GM18517 (cell line): ENCODE results near the gene KRTAP5-7.
"Not testable (repeated sequence)": the region's sequence is repeated elsewhere in the genome, so short reads cannot be mapped to it uniquely, and the experiment has no call there.

Experiments used
- ATAC-seq: cut with Tn5 transposase; IDR thresholded peaks from one replicate; pipeline ENCODE4 v1.9.1; 2021; ENCODE audit warnings: mild to moderate bottlenecking, moderate library complexity; ENCODE audit not compliant: unreplicated experiment

The KRTAP5-7 gene

GRCh38 chr11:71532036-71532610 lies 5.1 kb downstream of the KRTAP5-7 start:
- ATAC-seq = no peak

DNA sequence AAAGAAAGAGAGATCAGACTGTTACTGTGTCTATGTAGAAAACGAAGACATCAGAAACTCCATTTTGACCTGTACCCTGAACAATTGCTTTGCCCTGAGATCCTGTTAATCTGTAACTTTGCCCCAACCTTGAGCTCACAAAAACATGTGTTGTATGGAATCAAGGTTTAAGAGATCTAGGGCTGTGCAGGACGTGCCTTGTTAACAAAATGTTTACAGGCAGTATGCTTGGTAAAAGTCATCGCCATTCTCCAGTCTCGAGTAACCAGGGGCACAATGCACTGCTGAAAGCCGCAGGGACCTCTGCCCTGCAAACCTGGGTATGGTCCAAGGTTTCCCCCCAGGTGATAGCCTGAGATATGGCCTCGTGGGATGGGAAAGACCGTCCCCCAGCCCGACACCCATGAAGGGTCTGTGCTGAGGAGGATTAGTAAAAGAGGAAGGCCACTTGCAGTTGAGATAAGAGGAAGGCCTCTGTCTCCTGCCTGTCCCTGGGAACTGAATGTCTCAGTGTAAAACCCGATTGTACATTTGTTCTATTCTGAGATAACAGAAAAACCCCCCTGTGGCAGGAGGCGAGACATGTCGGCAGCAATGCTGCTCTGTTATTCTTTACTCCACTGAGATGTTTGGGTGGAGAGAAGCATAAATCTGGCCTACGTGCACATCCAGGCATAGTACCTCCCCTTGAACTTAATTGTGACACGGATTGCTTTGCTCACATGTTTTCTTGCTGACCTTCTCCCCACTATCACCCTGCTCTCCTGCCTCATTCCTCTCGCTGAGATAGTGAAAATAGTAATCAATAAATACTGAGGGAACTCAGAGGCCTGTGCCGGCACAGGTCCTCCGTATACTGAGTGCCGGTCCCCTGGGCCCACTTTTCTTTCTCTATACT lies 7.9 kb downstream of the KRTAP5-7 start:
- not testable (repeated sequence) for ATAC-seq

- no peak for ATAC-seq
Observed at GRCh38 chr11:71535825-71536224, 8.8 kb downstream of the KRTAP5-7 start.

- ATAC-seq = no peak
Observed at GRCh38 chr11:71537537-71537936, 10.5 kb downstream of the KRTAP5-7 start.

- ATAC-seq = not testable (repeated sequence)
Observed at GRCh38 chr11:71537977-71538665, 11.1 kb downstream of the KRTAP5-7 start, which contains the start of gene KRTAP5-8. Gene KRTAP5-8 (plus strand): TSS chr11:71538025. CDS start chr11:71538056, 31 bp downstream.

- ATAC-seq = no peak
Observed at GRCh38 chr11:71538666-71538990, 11.6 kb downstream of the KRTAP5-7 start.

GRCh38 chr11:71539017-71539416 lies 11.9 kb downstream of the KRTAP5-7 start:
- no peak for ATAC-seq

DNA sequence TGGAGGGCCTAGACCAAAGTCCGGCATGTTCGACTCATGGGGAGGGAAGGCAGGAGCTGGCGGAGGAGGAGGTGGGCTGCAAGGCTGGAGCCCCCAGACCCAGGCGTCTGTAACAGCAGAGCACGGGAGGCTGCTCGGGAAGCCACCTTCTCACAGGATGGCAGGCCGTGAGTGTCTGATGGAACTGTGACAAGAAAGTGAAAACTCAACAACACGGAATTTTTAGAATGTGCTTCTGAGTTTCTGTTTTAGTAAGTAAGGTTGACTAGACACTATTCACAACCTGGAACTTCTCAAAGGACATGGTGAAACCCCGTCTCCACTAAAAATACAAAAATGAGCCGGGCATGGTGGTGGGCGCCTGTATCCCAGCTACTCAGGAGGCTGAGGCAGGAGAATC lies 12.9 kb downstream of the KRTAP5-7 start:
- ATAC-seq = not testable (repeated sequence)

GRCh38 chr11:71540521-71541304 lies 13.6 kb downstream of the KRTAP5-7 start:
- ATAC-seq = not testable (repeated sequence)

DNA sequence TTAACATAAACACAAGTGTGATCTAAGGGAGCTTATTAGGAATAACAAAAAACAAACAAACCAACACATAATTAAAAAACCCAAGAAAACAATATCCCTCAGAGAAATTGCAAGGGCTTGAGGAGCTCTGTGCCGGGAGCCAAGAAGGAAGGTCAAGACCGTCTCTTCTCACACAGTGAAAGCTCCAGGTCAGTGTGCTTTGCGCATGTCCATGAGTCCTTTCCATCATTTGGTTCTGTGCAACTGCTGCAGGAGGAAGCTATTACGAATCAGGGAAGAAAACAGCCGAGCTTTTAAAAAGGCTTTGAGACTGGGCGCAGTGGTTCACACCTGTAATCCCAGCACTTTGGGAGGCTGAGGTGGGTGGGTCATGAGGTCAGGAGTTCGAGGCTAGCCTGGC lies 15.3 kb downstream of the KRTAP5-7 start:
- ATAC-seq = no peak

- ATAC-seq = no peak
Observed at GRCh38 chr11:71542879-71543777, 16.1 kb downstream of the KRTAP5-7 start.

GRCh38 chr11:71543866-71544265 lies 16.8 kb downstream of the KRTAP5-7 start:
- ATAC-seq = no peak

DNA sequence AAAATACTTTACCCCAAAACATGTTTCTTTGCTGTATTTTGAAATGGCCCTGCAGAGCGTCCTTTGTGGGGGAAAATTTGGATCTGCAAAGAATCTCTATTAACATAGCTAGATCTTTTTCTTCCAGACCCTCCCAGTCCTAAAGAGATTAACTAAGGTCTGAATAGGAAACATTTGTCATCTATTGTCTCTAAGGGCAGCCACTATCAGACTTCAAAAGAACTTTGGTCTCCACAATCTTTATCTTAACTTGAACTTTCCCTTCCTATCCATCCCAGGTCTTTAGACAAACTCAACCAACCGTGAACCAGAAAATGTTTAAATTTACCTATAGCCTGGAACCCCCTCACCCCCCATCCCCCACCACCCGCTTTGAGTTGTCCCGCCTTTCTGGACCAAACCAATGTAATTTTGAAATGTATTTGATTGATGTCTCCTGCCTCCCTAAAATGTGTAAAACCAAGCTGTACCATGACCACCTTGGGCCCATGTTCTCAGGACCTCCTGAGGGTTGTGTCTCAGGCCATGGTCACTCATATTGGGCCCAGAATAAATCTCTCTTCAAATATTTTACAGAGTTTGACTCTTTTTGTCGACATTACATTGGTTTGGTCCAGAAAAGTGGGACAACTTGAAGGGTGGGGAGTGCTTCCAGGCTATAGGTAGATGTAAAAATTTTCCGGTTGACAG lies 17.6 kb downstream of the KRTAP5-7 start:
- no peak for ATAC-seq

GRCh38 chr11:71545405-71545966 lies 18.4 kb downstream of the KRTAP5-7 start:
- ATAC-seq = no peak

- no peak for ATAC-seq
Observed at GRCh38 chr11:71548120-71548519, 21.1 kb downstream of the KRTAP5-7 start, which contains the start of gene KRTAP5-9. Gene KRTAP5-9 (plus strand): TSS chr11:71548420. CDS start chr11:71548658, 238 bp downstream.

GRCh38 chr11:71548716-71549151 lies 21.7 kb downstream of the KRTAP5-7 start:
- ATAC-seq = no peak

DNA sequence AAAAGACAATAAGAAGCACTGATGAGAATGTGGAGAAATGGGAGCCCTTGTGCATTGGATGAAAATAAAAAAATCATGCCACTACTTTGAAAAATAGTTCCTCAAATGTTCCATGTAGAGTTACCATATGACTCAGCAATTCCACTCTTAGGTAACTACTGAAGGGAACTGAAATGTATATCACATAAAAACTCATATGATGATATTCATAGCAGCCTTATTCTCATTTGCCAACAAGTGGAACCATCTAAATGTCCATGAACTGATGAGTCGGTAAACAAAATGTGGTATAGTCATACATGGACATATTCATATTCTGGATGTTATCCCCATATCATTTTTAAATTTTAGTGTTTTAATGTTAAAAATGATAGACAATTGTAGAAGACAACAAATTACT lies 24.6 kb downstream of the KRTAP5-7 start:
- no peak for ATAC-seq

- ATAC-seq = no peak
Observed at GRCh38 chr11:71554996-71555395, 27.9 kb downstream of the KRTAP5-7 start.

GRCh38 chr11:71555508-71555907 lies 28.4 kb downstream of the KRTAP5-7 start:
- no peak for ATAC-seq
